ENCODE measurements around the gene SORCS3.

The SORCS3 gene

GRCh38 chr10:105195831-105196230 lies 554.7 kb downstream of the SORCS3 start:
- no peak for DNase-seq

- no peak for DNase-seq
Observed at GRCh38 chr10:105197598-105198364, 556.7 kb downstream of the SORCS3 start.

- no peak for DNase-seq
Observed at GRCh38 chr10:105206616-105207015, 565.5 kb downstream of the SORCS3 start.

GRCh38 chr10:105207476-105207995 lies 566.4 kb downstream of the SORCS3 start:
- DNase-seq = no peak

GRCh38 chr10:105210546-105210945 lies 569.5 kb downstream of the SORCS3 start:
- no peak for DNase-seq

GRCh38 chr10:105237685-105238084 lies 596.6 kb downstream of the SORCS3 start:
- DNase-seq = no peak

- DNase-seq = no peak
Observed at GRCh38 chr10:105239311-105240219, 598.5 kb downstream of the SORCS3 start.

- no peak for DNase-seq
Observed at GRCh38 chr10:105241254-105241653, 600.2 kb downstream of the SORCS3 start.

- DNase-seq = no peak
Observed at GRCh38 chr10:105243381-105243780, 602.3 kb downstream of the SORCS3 start.

- DNase-seq = no peak
Observed at GRCh38 chr10:105243825-105244224, 602.7 kb downstream of the SORCS3 start.

- no peak for DNase-seq
Observed at GRCh38 chr10:105247831-105248499, 606.9 kb downstream of the SORCS3 start.

- DNase-seq = no peak
Observed at GRCh38 chr10:105252911-105253310, 611.8 kb downstream of the SORCS3 start.

- no peak for DNase-seq
Observed at GRCh38 chr10:105253515-105254212, 612.6 kb downstream of the SORCS3 start.

GRCh38 chr10:105258036-105258673 lies 617.1 kb downstream of the SORCS3 start:
- DNase-seq = no peak

GRCh38 chr10:105258674-105259065 lies 617.6 kb downstream of the SORCS3 start:
- no peak for DNase-seq

GRCh38 chr10:105259201-105259600 lies 618.1 kb downstream of the SORCS3 start:
- no peak for DNase-seq

- DNase-seq = no peak
Observed at GRCh38 chr10:105262666-105263065, 621.6 kb downstream of the SORCS3 start.

- DNase-seq = no peak
Observed at GRCh38 chr10:105266966-105267539, 626.0 kb downstream of the SORCS3 start.

- no peak for DNase-seq
Observed at GRCh38 chr10:105268961-105269360, 627.9 kb downstream of the SORCS3 start.

GRCh38 chr10:105269689-105270088 lies 628.6 kb downstream of the SORCS3 start:
- DNase-seq = no peak

- no peak for DNase-seq
Observed at GRCh38 chr10:105274556-105275070, 633.5 kb downstream of the SORCS3 start.

All from SIG-M5 (cell line).